Keratinocyte (primary cell): ENCODE measurements around the gene NLGN1. TPM values are rescaled to one million over a fixed set of nuclear protein-coding genes. Genes with fewer than 3 reads are reported as not detected.

Experiments used
- DNase-seq: peaks from one replicate; pipeline ENCODE4 v3.0.0-alpha.2; 2011; ENCODE audit warnings: low read depth, missing footprints, low spot score
- FAIRE-seq: peaks from 2 replicates; lab custom pipeline; 2011; peaks lifted over from hg19 to GRCh38; lab: Jason Lieb, UNC
- H2AFZ ChIP-seq: 2 replicates; pipeline ENCODE4 v1.6.0; 2012; ENCODE audit warnings: low read length, control low read depth, inconsistent platforms; ENCODE audit not compliant: control insufficient read depth
- H3K27ac ChIP-seq: 2 replicates; pipeline ENCODE4 v1.5.1; 2011; ENCODE audit warnings: low read length; ENCODE audit not compliant: control insufficient read depth, insufficient read depth
- H3K27me3 ChIP-seq: 3 replicates; pipeline ENCODE4 v1.6.0; 2011; ENCODE audit warnings: low read length; ENCODE audit not compliant: control insufficient read depth, insufficient read depth; ENCODE audit errors: extremely low read depth
- H3K36me3 ChIP-seq, 2 experiments: 2 replicates in 1 of 2; 3 replicates in 1 of 2; pipeline ENCODE4 v1.5.1; 2011; ENCODE audit warnings: low read length in 2 of 2, mild to moderate bottlenecking in 1 of 2; ENCODE audit not compliant: control insufficient read depth in 2 of 2, insufficient read depth in 2 of 2; ENCODE audit errors: extremely low read depth in 1 of 2
- H3K4me1 ChIP-seq: 3 replicates; pipeline ENCODE4 v1.5.1; 2011; ENCODE audit warnings: low read length; ENCODE audit not compliant: control insufficient read depth, insufficient read depth; ENCODE audit errors: extremely low read depth
- H3K4me2 ChIP-seq: 3 replicates; pipeline ENCODE4 v1.6.0; 2011; ENCODE audit warnings: low read depth, low read length; ENCODE audit not compliant: control insufficient read depth, insufficient read depth; ENCODE audit errors: extremely low read depth
- H3K4me3 ChIP-seq, 3 experiments: fragments of 200-600 bp in 1 of 3; sonication (generic) in 1 of 3; 2 replicates in 2 of 3; 3 replicates in 1 of 3; pipeline ENCODE4 v1.5.1; 2011 to 2016; ENCODE audit warnings: low read length in 3 of 3, mild to moderate bottlenecking in 3 of 3, control low read depth in 2 of 3, inconsistent platforms in 1 of 3, low read depth in 1 of 3, mixed read lengths in 1 of 3, mixed run types in 1 of 3, moderate library complexity in 1 of 3; ENCODE audit not compliant: control insufficient read depth in 2 of 3, insufficient read depth in 2 of 3; ENCODE audit errors: extremely low read depth in 1 of 3
- H3K79me2 ChIP-seq: 2 replicates; pipeline ENCODE4 v1.6.0; 2012; ENCODE audit warnings: low read length; ENCODE audit not compliant: control insufficient read depth, insufficient read depth
- H3K9ac ChIP-seq: 3 replicates; pipeline ENCODE4 v1.6.0; 2011; ENCODE audit warnings: low read length; ENCODE audit not compliant: control insufficient read depth, insufficient read depth; ENCODE audit errors: extremely low read depth
- H3K9me1 ChIP-seq: 3 replicates; pipeline ENCODE4 v1.6.0; 2011; ENCODE audit warnings: low read length; ENCODE audit not compliant: control insufficient read depth, insufficient read depth; ENCODE audit errors: extremely low read depth
- H3K9me3 ChIP-seq: 2 replicates; pipeline ENCODE4 v1.5.1; 2012; ENCODE audit warnings: low read depth, low read length; ENCODE audit not compliant: control insufficient read depth
- H4K20me1 ChIP-seq: 3 replicates; pipeline ENCODE4 v1.6.0; 2011; ENCODE audit warnings: low read length; ENCODE audit not compliant: control insufficient read depth, insufficient read depth; ENCODE audit errors: extremely low read depth
- CTCF ChIP-seq, 3 experiments: IDR thresholded peaks in 1 of 3; conservative IDR thresholded peaks in 1 of 3; optimal IDR thresholded peaks in 1 of 3; 2 replicates in 2 of 3; 3 replicates in 1 of 3; pipeline versions ENCODE3 to v1.5.1; 2011; ENCODE audit warnings: low read length in 3 of 3, mild to moderate bottlenecking in 3 of 3, moderate library complexity in 2 of 3, control low read depth in 1 of 3, inconsistent platforms in 1 of 3; ENCODE audit not compliant: insufficient read depth in 2 of 3; ENCODE audit errors: extremely low read depth in 1 of 3
- EZH2 ChIP-seq: IDR thresholded peaks from one replicate; pipeline ENCODE4 v1.6.1; 2012; ENCODE audit warnings: inconsistent platforms, mild to moderate bottlenecking, low read length, moderate library complexity
- dilution Hi-C: fragments of 300-500 bp; cut with MboI; formaldehyde crosslinking; loops from one replicate; pipeline ENCODE4 v1.7.0; 2020; ENCODE audit warnings: low sequenced_read_pairs; ENCODE audit not compliant: extremely low pct_ligation_motif_present
- polyA plus RNA-seq, 5 experiments: library from polyadenylated mRNA; depleted of rRNA in 3 of 5; stranded (reverse) in 3 of 5; stranded (forward) in 1 of 5; unstranded in 1 of 5; fragments of >200 nt; gene quantifications; 1 replicate in 1 of 5; 2 replicates in 3 of 5; 3 replicates in 1 of 5; pipeline versions ENCODE4 v1.2.1 to v1.2.3, GENCODE V29; 2011 to 2012; ENCODE audit warnings: missing spikeins in 2 of 5, low read depth in 1 of 5, low replicate concordance in 1 of 5

NLGN1 gene
- polyA plus RNA-seq, 1 donor (not counting 4 experiments of a cell fraction or from before 2014, with no cell fraction given): not detected

GRCh38 chr3:173690542-173691180 is 293.1 kb downstream of the NLGN1 start:
- H3K9me3 ChIP-seq: no peaks in the 10 kb centered on the region
- DNase-seq (no peak), FAIRE-seq (no peak)
- H3K4me1 ChIP-seq: no peaks in the 10 kb centered on the region
- H3K27me3 ChIP-seq: no peaks in the 10 kb centered on the region
- H3K4me3 ChIP-seq: no peak overlapping the region
- no peaks in the 10 kb centered on the region for H4K20me1 ChIP-seq
- H3K9me1 ChIP-seq: no peaks in the 10 kb centered on the region
- H3K4me2 ChIP-seq: no peak overlapping the region
- no peaks in the 10 kb centered on the region for H3K79me2 ChIP-seq
- no peak overlapping the region for H3K9ac ChIP-seq
- H3K36me3 ChIP-seq: no peaks in the 10 kb centered on the region
- dilution Hi-C loops: no loop called here
- TF ChIP-seq CTCF (optimal IDR thresholded peaks at IDR 0.05 in 1 of 3, IDR thresholded peaks at IDR 0.05 in 1 of 3, conservative IDR thresholded peaks at IDR 0.05 in 1 of 3; ENCODE audit: extremely low read depth in 1 of 3, insufficient read depth in 2 of 3, low read length in 3 of 3) (no peak), EZH2 (no peak)
- no peak overlapping the region for H3K27ac ChIP-seq
- no peak overlapping the region for H2AFZ ChIP-seq

- no peaks in the 10 kb centered on the region for H3K27me3 ChIP-seq
- FAIRE-seq: no peak
- dilution Hi-C loops: no loop called here
- no peak overlapping the region for H3K9ac ChIP-seq
- H3K36me3 ChIP-seq: no peaks in the 10 kb centered on the region
- H4K20me1 ChIP-seq: no peaks in the 10 kb centered on the region
- H3K9me3 ChIP-seq: no peaks in the 10 kb centered on the region
- no peaks in the 10 kb centered on the region for H3K4me1 ChIP-seq
- no peaks in the 10 kb centered on the region for H3K79me2 ChIP-seq
- H3K9me1 ChIP-seq: no peaks in the 10 kb centered on the region
- no peak overlapping the region for H3K4me2 ChIP-seq
- no peak for DNase-seq
- no peak overlapping the region for H2AFZ ChIP-seq
- no peak overlapping the region for H3K4me3 ChIP-seq
- H3K27ac ChIP-seq: no peak overlapping the region
- TF ChIP-seq EZH2 (no peak), CTCF (optimal IDR thresholded peaks at IDR 0.05 in 1 of 3, IDR thresholded peaks at IDR 0.05 in 1 of 3, conservative IDR thresholded peaks at IDR 0.05 in 1 of 3; ENCODE audit: extremely low read depth in 1 of 3, insufficient read depth in 2 of 3, low read length in 3 of 3) (no peak)
These were observed 301.8 kb downstream of the NLGN1 start for GRCh38 chr3:173699353-173699752.
